Fibroblast of mammary gland (primary cell): Measurements from ENCODE around the gene KCNK17.
"Not testable (repeated sequence)": the region's sequence is repeated elsewhere in the genome, so short reads cannot be mapped to it uniquely, and the experiment has no call there.

ENCODE experiments used
- DNase-seq: peaks from one replicate; pipeline ENCODE4 v3.0.0-alpha.2; 2010; ENCODE audit warnings: low read depth
- H3K4me3 ChIP-seq: 2 replicates; pipeline ENCODE4 v1.5.1; 2011; ENCODE audit warnings: low read depth, mild to moderate bottlenecking, low read length, moderate library complexity; ENCODE audit not compliant: control insufficient read depth
- TF ChIP-seq, protein P1 (sequence below): conservative IDR thresholded peaks from 2 replicates; pipeline ENCODE4 v1.5.1; 2011; ENCODE audit warnings: low read depth, low read length, inconsistent platforms; ENCODE audit not compliant: control insufficient read depth, insufficient read depth

The KCNK17 gene

DNA sequence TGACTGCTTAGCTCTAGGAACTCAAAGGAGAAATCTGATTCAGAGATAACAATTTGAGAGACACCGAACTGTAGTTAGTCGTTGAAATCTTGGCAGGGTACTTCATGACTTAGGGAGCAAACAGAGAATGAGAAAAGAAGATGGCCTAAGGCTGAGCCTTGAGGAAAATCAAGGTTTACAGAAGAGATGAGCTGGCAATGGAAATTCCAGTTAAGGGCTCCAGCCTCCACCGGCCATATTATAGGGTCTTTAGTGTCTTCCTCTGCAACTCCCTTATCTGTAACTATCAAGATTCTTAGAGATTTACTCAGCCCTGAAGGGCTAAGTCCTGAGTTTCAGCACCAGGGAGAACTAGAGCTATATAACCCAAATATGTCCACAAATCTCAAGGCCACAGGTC lies 26.6 kb downstream of the KCNK17 start:
- no peak for DNase-seq
- H3K4me3 ChIP-seq = no peak overlapping the region
- TF ChIP-seq, protein P1, sequence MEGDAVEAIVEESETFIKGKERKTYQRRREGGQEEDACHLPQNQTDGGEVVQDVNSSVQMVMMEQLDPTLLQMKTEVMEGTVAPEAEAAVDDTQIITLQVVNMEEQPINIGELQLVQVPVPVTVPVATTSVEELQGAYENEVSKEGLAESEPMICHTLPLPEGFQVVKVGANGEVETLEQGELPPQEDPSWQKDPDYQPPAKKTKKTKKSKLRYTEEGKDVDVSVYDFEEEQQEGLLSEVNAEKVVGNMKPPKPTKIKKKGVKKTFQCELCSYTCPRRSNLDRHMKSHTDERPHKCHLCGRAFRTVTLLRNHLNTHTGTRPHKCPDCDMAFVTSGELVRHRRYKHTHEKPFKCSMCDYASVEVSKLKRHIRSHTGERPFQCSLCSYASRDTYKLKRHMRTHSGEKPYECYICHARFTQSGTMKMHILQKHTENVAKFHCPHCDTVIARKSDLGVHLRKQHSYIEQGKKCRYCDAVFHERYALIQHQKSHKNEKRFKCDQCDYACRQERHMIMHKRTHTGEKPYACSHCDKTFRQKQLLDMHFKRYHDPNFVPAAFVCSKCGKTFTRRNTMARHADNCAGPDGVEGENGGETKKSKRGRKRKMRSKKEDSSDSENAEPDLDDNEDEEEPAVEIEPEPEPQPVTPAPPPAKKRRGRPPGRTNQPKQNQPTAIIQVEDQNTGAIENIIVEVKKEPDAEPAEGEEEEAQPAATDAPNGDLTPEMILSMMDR = no peak

DNA sequence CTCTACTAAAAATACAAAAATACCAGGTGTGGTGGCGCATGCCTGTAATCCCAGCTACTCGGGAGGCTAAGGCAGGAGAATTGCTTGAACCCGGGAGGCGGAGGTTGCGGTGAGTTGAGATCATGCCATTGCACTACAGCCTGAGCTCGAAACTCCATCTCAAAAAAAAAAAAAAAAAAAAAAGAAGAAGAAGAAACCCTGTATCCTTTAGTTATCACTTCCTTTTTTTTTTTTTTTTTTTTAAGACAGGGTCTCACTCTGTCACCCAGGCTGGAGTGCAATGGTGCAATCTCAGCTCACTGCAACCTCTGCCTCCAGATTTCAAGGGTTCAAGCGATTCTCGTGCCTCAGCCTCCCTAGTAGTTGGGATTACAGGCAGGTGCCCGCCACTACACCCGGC lies 27.6 kb downstream of the KCNK17 start:
- not testable (repeated sequence) for DNase-seq, H3K4me3 ChIP-seq

DNA sequence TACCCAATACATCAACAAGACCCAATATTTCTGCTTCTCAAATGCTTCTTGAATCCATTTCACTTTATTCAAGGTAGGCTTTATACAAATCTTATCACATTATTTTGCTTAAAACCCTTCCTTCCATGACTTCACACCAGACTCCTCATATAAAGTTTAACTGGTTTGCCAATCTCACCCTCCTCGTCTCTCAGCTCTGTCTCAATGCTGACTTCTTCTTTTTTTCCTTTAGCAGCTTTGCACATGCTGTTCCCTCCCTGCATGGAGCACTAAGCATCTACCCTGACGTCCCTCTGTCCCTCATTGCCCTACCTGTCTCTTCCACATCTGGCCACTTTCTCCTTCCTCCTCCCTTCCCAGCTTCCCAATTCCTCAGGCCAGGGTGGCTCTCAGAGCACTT lies 31.4 kb downstream of the KCNK17 start:
- TF ChIP-seq, protein P1 = no peak
- H3K4me3 ChIP-seq = no peak overlapping the region
- no peak for DNase-seq

DNA sequence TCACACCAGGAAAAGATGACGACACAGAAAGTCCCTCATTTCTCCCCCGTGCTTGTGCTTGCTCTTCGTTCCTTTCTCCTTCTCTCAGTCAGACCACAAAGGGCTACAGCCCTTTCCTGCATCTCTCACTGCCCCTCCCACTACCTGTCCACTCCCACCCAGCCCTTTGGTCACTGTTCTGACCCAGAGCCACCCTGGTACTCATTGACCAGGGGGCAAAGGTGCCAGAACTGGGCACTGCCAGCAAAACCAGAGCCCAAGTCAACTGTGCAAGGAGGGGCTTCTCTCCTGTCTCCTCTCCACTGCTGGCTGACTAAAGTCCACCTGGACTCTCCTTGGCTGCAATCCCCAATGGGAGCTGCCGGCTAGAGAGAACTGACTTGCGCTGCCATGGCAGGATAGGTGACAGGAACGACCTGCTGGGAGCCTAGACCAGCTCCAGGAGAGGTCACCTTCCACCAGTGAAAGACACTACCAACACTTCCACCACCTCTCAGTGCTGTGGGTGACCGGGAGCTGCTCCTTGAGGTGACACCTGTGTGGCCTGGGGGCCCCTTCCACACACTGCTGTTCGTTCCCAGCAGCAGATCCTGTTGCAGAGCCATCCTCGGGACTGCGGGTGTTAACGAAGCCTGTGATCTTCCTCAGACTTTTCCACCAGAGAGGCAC lies 32.8 kb downstream of the KCNK17 start:
- no peak for DNase-seq
- TF ChIP-seq, protein P1 = no peak
- H3K4me3 ChIP-seq = no peak overlapping the region

DNA sequence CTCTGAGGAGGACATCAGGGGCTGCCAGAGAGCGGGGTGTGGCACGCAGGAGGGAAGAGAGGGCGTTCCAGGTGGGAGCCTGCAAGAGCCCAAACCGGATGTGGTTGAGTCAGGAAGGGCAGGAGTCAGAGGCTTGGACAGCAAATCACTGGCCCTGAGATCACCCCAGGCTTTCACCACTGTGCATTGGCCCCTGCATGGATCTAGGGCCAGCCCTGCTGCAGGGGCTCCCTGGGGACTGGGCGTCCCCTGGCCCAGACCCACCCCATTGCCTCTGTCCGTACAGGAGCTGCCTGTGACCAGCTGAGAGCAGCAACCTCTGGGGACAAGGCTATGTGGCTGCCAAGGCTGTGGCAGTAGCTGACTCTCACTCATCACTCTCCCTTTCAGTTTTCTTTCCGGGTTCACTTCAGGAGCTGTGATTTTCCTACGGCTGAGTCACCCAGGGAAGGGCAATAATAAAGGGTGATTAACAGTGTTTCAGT lies 33.9 kb downstream of the KCNK17 start:
- DNase-seq = peak; percentile 16
- H3K4me3 ChIP-seq = no peak overlapping the region
- TF ChIP-seq, protein P1 = no peak

DNA sequence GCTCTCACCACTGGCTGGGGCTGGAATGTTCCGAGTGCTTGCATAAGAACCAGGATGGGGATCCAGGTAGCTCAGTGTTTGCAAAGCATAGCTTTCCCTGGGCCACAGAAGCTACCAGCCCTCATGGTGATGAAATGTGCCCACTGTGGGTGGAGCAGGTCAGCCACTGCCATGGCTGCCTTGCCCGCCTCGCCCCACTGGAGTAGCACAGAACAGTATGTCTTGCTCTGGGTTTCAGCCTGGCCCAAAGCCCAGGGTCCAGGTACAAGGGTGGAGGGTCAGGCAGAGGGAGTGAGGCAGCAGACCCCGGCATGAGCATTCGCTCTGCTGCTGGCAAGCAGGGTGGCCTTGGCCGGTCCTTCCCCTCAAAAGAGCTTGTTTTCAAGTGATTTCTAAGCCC lies 34.7 kb downstream of the KCNK17 start:
- TF ChIP-seq, protein P1 = no peak
- H3K4me3 ChIP-seq = no peak overlapping the region
- no peak for DNase-seq

DNA sequence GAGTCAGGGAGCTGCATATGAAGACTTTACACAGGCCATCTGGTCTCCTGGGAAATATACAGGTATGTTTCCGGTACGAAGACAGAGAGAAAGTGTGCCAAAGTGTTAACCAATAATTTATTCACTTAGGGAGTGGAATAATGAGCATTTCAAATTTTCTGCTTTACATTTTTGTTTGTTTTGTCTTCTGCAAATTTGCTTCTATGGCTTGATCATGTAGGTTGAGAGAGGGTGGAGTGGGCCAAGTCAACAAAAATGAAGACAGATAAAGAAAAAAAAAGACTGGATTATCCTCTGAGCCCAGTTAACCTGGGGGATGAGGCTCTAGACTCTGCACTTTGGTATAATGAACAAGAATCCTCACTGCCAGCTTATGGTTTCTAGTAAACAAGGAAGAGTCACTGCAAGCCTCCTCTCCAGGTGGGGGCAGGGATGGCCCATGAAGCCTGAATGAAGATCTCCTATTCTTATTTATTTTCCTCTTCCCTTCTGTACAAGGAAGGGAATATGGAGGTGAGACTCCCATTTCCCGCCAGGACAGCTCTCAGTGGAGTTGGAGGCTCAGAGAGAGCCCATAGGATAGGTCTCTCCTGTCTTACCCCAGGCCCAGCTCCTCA lies 37.7 kb downstream of the KCNK17 start:
- no peak for DNase-seq
- TF ChIP-seq, protein P1 = no peak
- H3K4me3 ChIP-seq = no peak overlapping the region
